Skeletal muscle cell (primary cell): ENCODE data around the gene GTPBP1.

Source experiments
- DNase-seq: peaks from one replicate; pipeline ENCODE4 v3.0.0-alpha.2; 2010; ENCODE audit warnings: low read depth
- H3K4me3 ChIP-seq: 2 replicates; pipeline ENCODE4 v1.5.1; 2011; ENCODE audit warnings: low read depth, mild to moderate bottlenecking, control low read depth, low read length, moderate library complexity

The GTPBP1 gene

GRCh38 chr22:38720350-38720749 lies 14.6 kb downstream of the GTPBP1 start:
- no peak for DNase-seq

GRCh38 chr22:38721551-38721950 lies 15.8 kb downstream of the GTPBP1 start:
- H3K4me3 ChIP-seq, result no peak overlapping the region
- no peak for DNase-seq

More at GRCh38 chr22:38720350-38720749, 14.6 kb downstream of the GTPBP1 start:
- no peak overlapping the region for H3K4me3 ChIP-seq

- DNase-seq, result no peak
- no peak overlapping the region for H3K4me3 ChIP-seq
These were observed 18.4 kb downstream of the GTPBP1 start for GRCh38 chr22:38724176-38724575.

GRCh38 chr22:38724926-38725571 lies 19.3 kb downstream of the GTPBP1 start:
- DNase-seq, result no peak
- no peak overlapping the region for H3K4me3 ChIP-seq

GRCh38 chr22:38725900-38726655 lies 20.3 kb downstream of the GTPBP1 start:
- no peak overlapping the region for H3K4me3 ChIP-seq
- DNase-seq, result no peak

GRCh38 chr22:38727123-38727522 lies 21.4 kb downstream of the GTPBP1 start:
- DNase-seq, result no peak
- H3K4me3 ChIP-seq, result no peak overlapping the region

GRCh38 chr22:38727530-38728451 lies 22.0 kb downstream of the GTPBP1 start:
- H3K4me3 ChIP-seq, result no peak overlapping the region
- DNase-seq, result no peak

- no peak for DNase-seq
- no peak overlapping the region for H3K4me3 ChIP-seq
These were observed 23.4 kb downstream of the GTPBP1 start for GRCh38 chr22:38728871-38729796.

GRCh38 chr22:38729946-38730345 lies 24.2 kb downstream of the GTPBP1 start:
- H3K4me3 ChIP-seq, result no peak overlapping the region
- no peak for DNase-seq

- H3K4me3 ChIP-seq, result no peak overlapping the region
- no peak for DNase-seq
These were observed 24.7 kb downstream of the GTPBP1 start for GRCh38 chr22:38730411-38730871.

- H3K4me3 ChIP-seq, result no peak overlapping the region
- no peak for DNase-seq
These were observed 26.0 kb downstream of the GTPBP1 start for GRCh38 chr22:38731703-38732161.

GRCh38 chr22:38732251-38732815 lies 26.6 kb downstream of the GTPBP1 start:
- no peak overlapping the region for H3K4me3 ChIP-seq
- DNase-seq, result no peak

- no peak for DNase-seq
- no peak overlapping the region for H3K4me3 ChIP-seq
These were observed 27.6 kb downstream of the GTPBP1 start for GRCh38 chr22:38733329-38733723.

- no peak overlapping the region for H3K4me3 ChIP-seq
- no peak for DNase-seq
These were observed 28.1 kb downstream of the GTPBP1 start for GRCh38 chr22:38733724-38734381.

- no peak for DNase-seq
- H3K4me3 ChIP-seq, result no peak overlapping the region
These were observed 28.8 kb downstream of the GTPBP1 start for GRCh38 chr22:38734421-38735100.

- H3K4me3 ChIP-seq, result no peak overlapping the region
- DNase-seq, result no peak
These were observed 29.4 kb downstream of the GTPBP1 start for GRCh38 chr22:38735126-38735464.

- DNase-seq, result no peak
- no peak overlapping the region for H3K4me3 ChIP-seq
These were observed 29.9 kb downstream of the GTPBP1 start for GRCh38 chr22:38735465-38736256.
